Transverse colon (tissue), 4 donors: ENCODE results near the gene CIDEA. TPM values are rescaled to one million over a fixed set of nuclear protein-coding genes. Genes with fewer than 3 reads are reported as not detected.

Source experiments
- DNase-seq: peaks from one replicate; pipeline ENCODE4 v3.0.0-alpha.2; 2019
- H3K27ac ChIP-seq, 4 donors: fragments of 200-600 bp; sonication (generic); 2 replicates each; pipeline ENCODE4 v1.5.1; 2016 to 2018; ENCODE audit warnings: inconsistent platforms in 4 of 4
- H3K27me3 ChIP-seq: fragments of 200-600 bp; sonication (generic); 2 replicates; pipeline ENCODE4 v1.5.1; 2017; ENCODE audit warnings: inconsistent platforms
- H3K36me3 ChIP-seq, 4 donors: fragments of 200-600 bp; sonication (generic); 2 replicates each; pipeline ENCODE4 v1.5.1; 2017 to 2019; ENCODE audit warnings: inconsistent platforms in 4 of 4
- H3K4me1 ChIP-seq, 4 donors: fragments of 200-600 bp; sonication (generic); 2 replicates each; pipeline ENCODE4 v1.5.1; 2017 to 2020; ENCODE audit warnings: inconsistent platforms in 4 of 4
- H3K4me3 ChIP-seq, 4 donors: fragments of 200-600 bp; sonication (generic); 1 replicate in 1 of 4; 2 replicates in 3 of 4; pipeline versions ENCODE4 v1.5.1 to v1.6.1; 2017 to 2019; ENCODE audit warnings: inconsistent platforms in 4 of 4
- H3K9me3 ChIP-seq, 2 donors: fragments of 200-600 bp; sonication (generic); 2 replicates each; pipeline ENCODE4 v1.5.1; 2017 to 2019; ENCODE audit warnings: inconsistent platforms in 2 of 2
- CTCF ChIP-seq, 5 experiments: fragments of 200-600 bp in 3 of 5; fragments of 450-650 bp in 2 of 5; sonication (generic) in 3 of 5; IDR thresholded peaks; 1 replicate in 2 of 5; 2 replicates in 3 of 5; pipeline ENCODE4 v1.5.1; 2016 to 2017; ENCODE audit warnings: antibody characterized with exemption in 5 of 5, inconsistent platforms in 3 of 5, mild to moderate bottlenecking in 2 of 5, moderate library complexity in 1 of 5
- EP300 ChIP-seq: sonication (generic); formaldehyde crosslinking; IDR thresholded peaks from one replicate; pipeline ENCODE4 v1.6.1; 2017; ENCODE audit warnings: antibody characterized with exemption, low read depth
- POLR2A ChIP-seq: fragments of 450-650 bp; IDR thresholded peaks from one replicate; pipeline ENCODE4 v1.6.1; 2016; ENCODE audit warnings: antibody characterized with exemption, mild to moderate bottlenecking, moderate library complexity
- POLR2AphosphoS5 ChIP-seq, 3 donors: sonication (generic); formaldehyde crosslinking; IDR thresholded peaks; one replicate each; pipeline ENCODE4 v1.6.1; 2016; ENCODE audit warnings: antibody characterized with exemption in 3 of 3
- WGBS, 2 donors: methylation state at CpG; one replicate each; pipeline ENCODE4 v1.1.5; 2018; ENCODE audit warnings: low coverage in 1 of 2; 5-methylcytosine and 5-hydroxymethylcytosine counted together
- in situ Hi-C, 4 donors: fragments of 200-750 bp; cut with MboI; loops; one replicate each; pipeline versions ENCODE4 v1.15.0 to v1.15.1; 2017; ENCODE audit warnings: low sequenced_read_pairs in 3 of 4, low pct_ligation_motif_present in 1 of 4, low pct_unique_long_range_greater_than_20kb in 1 of 4
- intact Hi-C: fragments of 100-400 bp; cut with DNase I; formaldehyde crosslinking; loops from one replicate; pipeline ENCODE4 v1.15.1; 2023; ENCODE audit warnings: low total_unique reads
- total RNA-seq, 4 donors: library from RNA; depleted of rRNA; stranded (reverse); fragments of >200 nt; gene quantifications; one replicate each; pipeline ENCODE4 v1.1.0, GENCODE V29; 2016

Gene CIDEA
- total RNA-seq, 4 donors from 2014 or later = 0.68 to 3.8 (median 3.7) TPM; not detected in 1

GRCh38 chr18:12254820-12255511, 805 bp downstream of the CIDEA start:
- Histone ChIP-seq H3K4me3 (no peak overlapping the region), H3K27ac (no peak overlapping the region), H3K9me3 (no peaks in the 10 kb centered on the region), H3K27me3 (peaks cover 37% of the 10 kb centered on the region), H3K36me3 (no peaks in the 10 kb centered on the region), H3K4me1 (peaks cover 6 to 13% (median 9%) of the 10 kb centered on the region in 4 donors)
- intact Hi-C loops = no loop called here
- in situ Hi-C loops = no loop called here
- WGBS, 2 donors = 64 to 74% methylated on average over 10 to 38 of the region's 38 CpGs
- no peak for DNase-seq
- TF ChIP-seq CTCF (IDR thresholded peaks at IDR 0.05) (no peak), POLR2AphosphoS5 (IDR thresholded peaks at IDR 0.05) (no peak), EP300 (no peak), POLR2A (no peak)

- DNase-seq = no peak
- Histone ChIP-seq H3K36me3 (no peaks in the 10 kb centered on the region), H3K27ac (no peak overlapping the region), H3K9me3 (no peaks in the 10 kb centered on the region), H3K4me3 (no peak overlapping the region), H3K27me3 (peaks cover 37% of the 10 kb centered on the region), H3K4me1 (peaks cover 6 to 13% (median 9%) of the 10 kb centered on the region in 4 donors)
- WGBS, 2 donors = 78% methylated on average over 4 of the region's 4 CpGs; no CpG with 5 or more reads in 1 of the 2 donors
- intact Hi-C loops = no loop called here
- in situ Hi-C loops = no loop called here
- TF ChIP-seq EP300 (no peak), POLR2AphosphoS5 (IDR thresholded peaks at IDR 0.05) (no peak), CTCF (IDR thresholded peaks at IDR 0.05) (no peak), POLR2A (no peak)
Measured at GRCh38 chr18:12255626-12256026, 1.5 kb downstream of the CIDEA start.

DNA sequence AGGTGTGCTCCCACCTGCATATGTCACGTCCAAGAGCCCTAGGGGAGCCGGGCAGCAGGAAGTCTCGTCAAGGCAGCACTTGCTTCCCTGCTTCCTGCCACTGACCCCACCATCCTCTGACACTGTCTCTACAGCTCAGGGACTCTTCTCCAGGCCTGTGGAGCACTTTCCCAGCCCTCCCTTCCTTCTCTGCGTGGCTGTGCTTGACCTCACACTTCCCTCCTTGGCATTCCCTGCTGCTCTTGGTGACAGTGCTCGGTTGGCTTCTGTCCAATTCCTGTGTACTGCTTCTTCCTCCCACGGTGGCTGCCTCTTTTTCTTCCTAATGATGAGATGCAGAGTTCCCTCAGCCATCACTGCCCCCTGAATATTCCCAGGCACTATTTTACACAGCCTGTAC, 2.8 kb downstream of the CIDEA start:
- peaks cover 37% of the 10 kb centered on the region for H3K27me3 ChIP-seq
- H3K4me1 ChIP-seq = peaks cover 6 to 13% (median 9%) of the 10 kb centered on the region in 4 donors
- no peaks in the 10 kb centered on the region for H3K36me3 ChIP-seq
- H3K27ac ChIP-seq = no peak overlapping the region
- no peak overlapping the region for H3K4me3 ChIP-seq
- in situ Hi-C loops = no loop called here
- no peak for TF ChIP-seq POLR2A
- TF ChIP-seq CTCF (IDR thresholded peaks at IDR 0.05) = no peak
- TF ChIP-seq POLR2AphosphoS5 (IDR thresholded peaks at IDR 0.05) = no peak
- no peak for TF ChIP-seq EP300
- 49 to 100% methylated on average over 1 to 6 of the region's 6 CpGs for WGBS, 2 donors
- intact Hi-C loops = no loop called here
- no peaks in the 10 kb centered on the region for H3K9me3 ChIP-seq
- DNase-seq = no peak

DNA sequence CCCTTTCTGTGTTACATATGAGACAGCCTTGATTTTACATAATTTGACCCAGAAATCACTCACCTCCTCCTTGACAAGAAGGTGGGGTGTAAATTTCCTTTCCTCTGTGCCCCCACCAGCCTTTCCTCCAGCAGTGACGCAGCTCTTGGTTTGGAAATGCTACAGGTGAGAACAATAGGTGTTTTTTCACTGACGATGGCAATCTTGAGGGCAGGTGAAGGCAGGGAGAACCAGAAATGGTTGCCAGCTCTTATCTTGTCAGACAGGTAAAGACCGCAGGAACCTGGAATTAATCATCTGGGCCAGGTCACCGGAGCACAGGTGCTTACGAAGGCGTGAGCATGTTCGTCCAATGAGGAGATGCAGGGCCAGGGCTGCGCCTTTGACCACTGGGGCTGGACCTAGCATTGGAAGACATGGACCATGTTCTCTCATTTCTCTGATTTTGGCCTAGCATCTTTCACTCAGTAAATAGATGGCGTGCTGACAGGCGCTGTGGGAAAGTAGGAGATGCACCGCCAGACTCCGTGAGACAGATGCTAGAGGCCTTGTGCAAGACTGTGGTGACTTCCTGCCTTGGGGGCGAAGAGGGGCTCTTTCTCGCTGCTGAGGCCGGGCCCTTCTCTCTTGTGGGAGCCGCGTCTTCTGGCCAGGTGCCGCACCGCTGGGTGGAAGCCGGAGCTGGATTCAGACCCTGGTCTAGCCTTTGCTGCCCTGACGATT, 4.0 kb downstream of the CIDEA start:
- in situ Hi-C loops = no loop called here
- WGBS, 2 donors = 92 to 100% methylated on average over 2 to 21 of the region's 21 CpGs
- TF ChIP-seq POLR2A = no peak
- TF ChIP-seq EP300 = no peak
- no peak for TF ChIP-seq POLR2AphosphoS5 (IDR thresholded peaks at IDR 0.05)
- no peak for TF ChIP-seq CTCF (IDR thresholded peaks at IDR 0.05)
- DNase-seq = no peak
- H3K36me3 ChIP-seq = no peaks in the 10 kb centered on the region
- no peak overlapping the region for H3K27ac ChIP-seq
- intact Hi-C loops = no loop called here
- peaks cover 25% of the 10 kb centered on the region for H3K27me3 ChIP-seq
- H3K9me3 ChIP-seq = no peaks in the 10 kb centered on the region
- no peak overlapping the region for H3K4me3 ChIP-seq
- peaks cover 6 to 13% (median 9%) of the 10 kb centered on the region in 4 donors for H3K4me1 ChIP-seq
